ENCODE results near the gene LCOR.
"Not testable (repeated sequence)": the region's sequence is repeated elsewhere in the genome, so short reads cannot be mapped to it uniquely, and the experiment has no call there.

GRCh38 chr10:96943161-96943560 lies 111.1 kb downstream of the LCOR start:
- TF ChIP-seq POLR2A, CTCF (IDR thresholded peaks at IDR 0.05): not testable (repeated sequence)
